HG03575 (cell line): ENCODE measurements around the gene MAPK1.
"Not testable (repeated sequence)": the region's sequence is repeated elsewhere in the genome, so short reads cannot be mapped to it uniquely, and the experiment has no call there.

Experiments
- ATAC-seq: cut with Tn5 transposase; IDR thresholded peaks from one replicate; pipeline ENCODE4 v1.9.1; 2021; ENCODE audit not compliant: unreplicated experiment, insufficient number of reproducible peaks, low FRiP score; ENCODE audit errors: extremely low read depth

Gene MAPK1

DNA sequence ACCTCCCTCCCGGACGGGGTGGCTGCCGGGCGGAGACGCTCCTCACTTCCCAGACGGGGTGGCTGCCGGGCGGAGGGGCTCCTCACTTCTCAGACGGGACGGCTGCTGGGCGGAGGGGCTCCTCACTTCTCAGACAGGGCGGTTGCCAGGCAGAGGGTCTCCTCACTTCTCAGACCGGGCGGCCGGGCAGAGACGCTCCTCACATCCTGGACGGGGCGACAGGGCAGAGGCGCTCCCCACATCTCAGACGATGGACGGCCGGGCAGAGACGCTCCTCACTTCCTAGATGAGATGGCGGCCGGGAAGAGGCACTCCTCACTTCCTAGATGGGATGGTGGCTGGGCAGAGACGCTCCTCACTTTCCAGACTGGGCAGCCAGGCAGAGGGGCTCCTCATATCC is 16.5 kb upstream of the MAPK1 start:
- ATAC-seq, result not testable (repeated sequence)

- not testable (repeated sequence) for ATAC-seq
Observed at GRCh38 chr22:21882754-21883333, 15.4 kb upstream of the MAPK1 start.

DNA sequence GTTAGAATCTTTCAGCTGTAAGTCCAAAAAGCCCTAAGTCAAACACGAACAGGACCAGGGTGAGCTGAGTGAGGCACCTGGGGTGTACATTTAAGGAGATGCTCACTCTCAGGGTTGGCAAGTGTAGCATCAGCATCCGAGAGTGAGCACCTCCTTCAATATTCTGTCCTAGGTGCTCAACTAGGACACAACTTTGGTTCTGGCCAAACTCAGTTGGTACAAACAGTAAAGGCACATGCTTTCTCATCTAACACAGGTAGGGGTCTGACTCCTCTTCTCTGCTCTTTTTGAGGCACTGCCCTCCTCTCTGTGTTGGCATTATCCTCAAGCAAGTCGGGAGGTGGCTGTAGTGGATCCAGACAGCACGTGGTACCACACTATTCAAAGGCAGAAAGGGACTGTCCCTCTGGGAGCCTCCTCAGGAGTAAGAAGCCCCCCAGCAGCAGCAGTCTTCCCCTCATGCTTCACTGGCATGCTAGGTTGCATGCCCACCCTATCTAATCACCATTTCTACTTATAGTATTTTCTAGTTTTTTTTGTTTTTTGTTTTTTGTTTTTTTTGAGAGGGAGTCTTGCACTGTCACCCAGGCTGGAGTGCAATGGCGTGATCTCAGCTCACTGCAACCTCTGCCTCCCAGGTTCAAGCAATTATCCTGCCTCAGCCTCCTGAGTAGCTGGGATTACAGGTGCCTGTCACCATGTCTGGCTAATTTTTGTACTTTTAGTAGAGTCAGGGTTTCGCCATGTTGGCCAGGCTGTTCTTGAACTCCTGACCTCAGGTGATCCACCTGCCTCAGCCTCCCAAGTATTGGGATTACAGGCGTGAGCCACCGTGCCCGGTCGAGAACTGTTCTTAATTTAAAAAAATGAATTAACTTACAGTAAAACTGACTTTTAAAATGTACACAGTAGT is 14.7 kb upstream of the MAPK1 start:
- ATAC-seq, result no peak

GRCh38 chr22:21876486-21877176 is 9.2 kb upstream of the MAPK1 start:
- ATAC-seq, result no peak

- ATAC-seq, result not testable (repeated sequence)
Observed at GRCh38 chr22:21874953-21875352, 7.5 kb upstream of the MAPK1 start.

DNA sequence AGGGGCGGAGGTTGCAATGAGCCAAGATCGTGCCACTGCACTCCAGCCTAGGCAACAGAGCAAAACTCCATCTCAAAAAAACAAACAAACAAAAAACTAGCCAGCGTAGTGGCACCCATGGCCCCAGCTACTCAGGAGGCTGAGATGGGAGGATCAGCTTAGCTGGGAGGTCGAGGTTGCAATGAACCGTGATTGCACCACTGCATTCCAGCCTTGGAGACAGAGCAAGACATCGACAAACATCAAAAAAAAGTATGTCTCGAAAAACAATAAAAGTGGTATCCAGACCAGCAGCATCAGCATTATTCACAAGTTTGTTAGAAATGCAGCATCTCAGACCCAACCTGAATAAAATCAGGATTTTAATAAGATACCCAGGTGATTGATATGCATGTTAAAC is 6.2 kb upstream of the MAPK1 start:
- ATAC-seq, result no peak

DNA sequence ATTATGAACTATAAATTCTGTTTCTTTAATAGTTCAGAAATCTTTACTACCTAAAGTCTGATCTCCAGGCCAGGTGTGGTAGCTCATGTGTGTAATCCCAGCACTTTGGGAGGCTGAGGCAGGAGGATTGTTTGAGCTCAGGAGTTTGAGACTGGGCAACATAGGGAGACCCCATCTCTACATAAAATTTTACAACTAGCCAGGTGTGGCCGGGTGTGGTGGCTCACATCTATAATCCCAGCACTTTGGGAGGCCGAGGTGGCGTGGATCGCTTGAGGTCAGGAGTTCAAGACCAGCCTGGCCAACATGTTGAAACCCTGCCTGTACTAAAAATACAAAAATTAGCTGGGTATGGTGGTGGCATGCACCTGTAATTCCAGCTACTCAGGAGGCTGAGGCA is 5.3 kb upstream of the MAPK1 start:
- ATAC-seq, result not testable (repeated sequence)

- no peak for ATAC-seq
Observed at GRCh38 chr22:21868651-21869050, 1.2 kb upstream of the MAPK1 start.

- no peak for ATAC-seq
Observed at GRCh38 chr22:21866833-21867527, 465 bp downstream of the MAPK1 start.

DNA sequence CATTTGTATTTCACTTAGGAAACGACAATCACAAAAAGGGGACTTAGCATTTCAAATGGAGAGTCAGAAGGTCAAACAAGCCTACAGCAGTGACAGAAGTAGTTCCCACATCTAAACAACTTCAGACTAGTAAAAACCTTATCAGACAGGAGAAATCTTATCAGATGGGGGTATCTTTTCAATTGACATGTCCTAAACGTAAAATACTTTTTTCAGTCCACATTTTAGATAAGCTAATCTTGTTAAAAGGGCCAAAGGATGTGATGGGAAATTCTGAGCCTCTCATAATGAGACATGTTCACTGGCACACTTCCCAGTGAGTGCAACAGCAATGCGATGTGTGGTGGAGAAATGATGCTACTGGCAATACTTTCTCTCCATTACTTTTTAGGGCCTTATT is 2.4 kb downstream of the MAPK1 start:
- no peak for ATAC-seq

- ATAC-seq, result no peak
Observed at GRCh38 chr22:21862386-21863245, 4.8 kb downstream of the MAPK1 start.

- ATAC-seq, result no peak
Observed at GRCh38 chr22:21861851-21862250, 5.6 kb downstream of the MAPK1 start.

DNA sequence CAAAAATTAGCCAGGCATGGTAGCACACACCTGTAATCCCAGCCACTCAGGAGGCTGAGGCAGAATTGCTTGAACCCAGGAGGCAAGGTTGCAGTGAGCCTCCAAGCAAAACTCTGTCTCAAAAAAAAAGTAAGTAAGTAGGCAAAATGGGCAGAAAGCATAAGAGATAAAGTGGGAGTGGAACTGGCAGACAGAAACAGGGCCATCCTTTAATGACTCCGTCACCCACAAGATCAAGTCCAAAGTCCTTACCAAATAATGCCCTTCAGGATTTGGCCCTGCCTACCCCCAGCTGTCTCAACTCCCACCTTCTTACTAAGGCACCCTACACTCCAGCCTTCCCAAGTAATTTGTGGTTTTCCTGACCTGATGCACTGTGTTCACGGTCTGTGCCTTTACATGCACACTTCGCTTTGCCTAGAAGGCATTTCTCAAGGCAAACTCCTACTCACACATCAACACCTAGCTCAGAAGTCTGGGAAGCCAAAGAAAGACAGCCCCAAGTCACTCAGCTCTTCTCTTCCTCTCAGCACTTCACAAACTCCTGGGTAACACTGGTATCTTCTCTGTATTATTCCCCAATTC is 6.1 kb downstream of the MAPK1 start:
- no peak for ATAC-seq

DNA sequence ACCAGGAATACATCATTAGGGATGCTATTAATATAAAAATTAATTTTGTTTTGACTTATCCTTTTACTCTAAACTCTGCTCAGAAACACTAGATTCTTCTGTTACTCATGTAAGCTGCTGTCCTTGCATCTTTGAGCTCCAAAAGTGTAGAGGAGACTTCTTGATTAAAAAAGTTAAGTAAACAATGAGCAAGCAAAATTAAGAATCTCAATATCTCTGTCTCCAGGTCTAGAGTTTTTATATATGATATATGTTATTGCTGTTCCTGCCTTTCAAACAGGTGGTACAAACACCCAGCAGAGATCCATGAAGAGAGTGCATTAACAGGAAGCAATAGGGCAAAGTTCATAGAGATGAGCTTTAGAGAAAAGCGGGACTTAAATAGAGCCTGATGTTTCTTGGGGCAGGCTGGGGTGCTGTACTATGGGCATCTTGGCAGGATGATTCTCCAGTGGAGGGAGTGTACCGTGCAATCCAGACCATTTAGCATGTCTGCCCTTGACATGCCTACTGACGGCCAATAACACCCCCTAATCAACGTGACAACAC is 6.9 kb downstream of the MAPK1 start:
- ATAC-seq, result no peak

DNA sequence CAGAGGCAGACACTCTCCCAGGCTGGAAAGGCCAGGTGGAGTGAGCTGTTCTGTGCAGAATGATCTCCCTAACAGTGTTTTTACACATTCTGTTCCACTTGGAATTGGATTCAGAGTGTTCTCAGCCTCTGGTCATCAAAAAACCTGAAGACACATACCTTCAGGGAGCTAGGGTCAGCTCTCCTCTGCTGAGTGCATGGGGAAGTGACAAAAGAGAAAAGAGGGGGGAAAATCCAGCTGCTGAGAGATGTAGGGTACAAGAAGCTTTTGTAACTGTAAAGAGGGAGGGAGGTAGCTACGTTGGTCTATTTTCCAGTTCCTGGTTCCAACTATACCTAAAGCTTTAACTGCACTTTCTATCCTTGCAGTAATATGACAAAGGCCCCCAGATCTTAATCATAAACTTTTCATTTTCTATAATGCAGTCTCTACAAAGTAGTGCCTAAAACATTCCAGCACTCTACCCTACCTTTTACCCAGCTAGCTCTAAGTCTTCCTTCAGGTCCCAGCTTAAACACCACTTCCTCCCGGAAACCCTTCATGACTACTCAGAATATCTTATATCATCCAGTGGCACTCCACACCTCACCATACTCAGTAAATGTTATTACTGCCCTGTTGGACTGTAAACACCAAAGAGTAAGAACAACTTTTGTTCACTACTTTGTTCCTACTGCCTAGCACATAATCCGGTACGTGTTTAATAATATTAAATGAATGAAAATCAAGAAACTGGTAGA is 9.2 kb downstream of the MAPK1 start:
- no peak for ATAC-seq

GRCh38 chr22:21857481-21857914 is 9.9 kb downstream of the MAPK1 start:
- no peak for ATAC-seq

- ATAC-seq, result no peak
Observed at GRCh38 chr22:21856868-21857267, 10.6 kb downstream of the MAPK1 start.
